ENCODE results near the gene MTCL3.

The MTCL3 gene

DNA sequence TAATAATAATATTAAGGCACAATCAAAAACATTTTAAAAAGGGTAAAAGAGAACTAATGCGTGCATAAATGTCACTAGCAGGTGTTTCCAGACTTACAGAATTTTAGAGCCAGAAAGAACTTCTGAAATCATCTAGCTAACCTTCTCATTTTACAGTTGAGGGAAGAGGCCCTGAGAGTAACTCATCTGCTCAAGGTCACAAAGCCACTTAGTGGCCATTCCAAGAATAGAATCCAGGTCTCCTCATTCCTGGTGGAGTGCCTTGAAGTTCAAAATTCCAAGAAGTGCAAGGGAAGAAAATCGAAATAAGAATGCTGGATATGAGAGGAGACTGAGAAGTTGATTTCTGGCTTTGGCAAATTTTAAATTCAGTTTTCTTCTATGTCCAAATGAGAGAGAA is 56.8 kb downstream of the MTCL3 start (continued):
- TF ChIP-seq JAZF1 (CRISPR knock-in tag; IDR thresholded peaks at IDR 0.05) = no peak
- no peak for TF ChIP-seq ZNF423 (CRISPR knock-in tag; IDR thresholded peaks at IDR 0.05)
- TF ChIP-seq FOXP1 (CRISPR knock-in tag; IDR thresholded peaks at IDR 0.05; ENCODE audit: borderline replicate concordance) = no peak
- TF ChIP-seq RORB (CRISPR knock-in tag; IDR thresholded peaks at IDR 0.05) = no peak
- no peak for TF ChIP-seq NR1H2 (CRISPR knock-in tag; IDR thresholded peaks at IDR 0.05)
- no peak for TF ChIP-seq GTF2I (CRISPR knock-in tag; conservative IDR thresholded peaks at IDR 0.05)
- no peak for TF ChIP-seq TP53 (CRISPR knock-in tag; IDR thresholded peaks at IDR 0.05)
- TF ChIP-seq, protein P1, sequence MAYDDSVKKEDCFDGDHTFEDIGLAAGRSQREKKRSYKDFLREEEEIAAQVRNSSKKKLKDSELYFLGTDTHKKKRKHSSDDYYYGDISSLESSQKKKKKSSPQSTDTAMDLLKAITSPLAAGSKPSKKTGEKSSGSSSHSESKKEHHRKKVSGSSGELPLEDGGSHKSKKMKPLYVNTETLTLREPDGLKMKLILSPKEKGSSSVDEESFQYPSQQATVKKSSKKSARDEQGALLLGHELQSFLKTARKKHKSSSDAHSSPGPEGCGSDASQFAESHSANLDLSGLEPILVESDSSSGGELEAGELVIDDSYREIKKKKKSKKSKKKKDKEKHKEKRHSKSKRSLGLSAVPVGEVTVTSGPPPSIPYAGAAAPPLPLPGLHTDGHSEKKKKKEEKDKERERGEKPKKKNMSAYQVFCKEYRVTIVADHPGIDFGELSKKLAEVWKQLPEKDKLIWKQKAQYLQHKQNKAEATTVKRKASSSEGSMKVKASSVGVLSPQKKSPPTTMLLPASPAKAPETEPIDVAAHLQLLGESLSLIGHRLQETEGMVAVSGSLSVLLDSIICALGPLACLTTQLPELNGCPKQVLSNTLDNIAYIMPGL (CRISPR knock-in tag; IDR thresholded peaks at IDR 0.05) = no peak
- no peak for TF ChIP-seq ZNF396 (CRISPR knock-in tag; IDR thresholded peaks at IDR 0.05; ENCODE audit: borderline replicate concordance)
- TF ChIP-seq ZBTB43 (CRISPR knock-in tag; IDR thresholded peaks at IDR 0.05) = no peak
- no peak for TF ChIP-seq JUN (CRISPR knock-in tag; IDR thresholded peaks at IDR 0.05)
- TF ChIP-seq PRRX2 (CRISPR knock-in tag; IDR thresholded peaks at IDR 0.05) = no peak

- DNase-seq (ENCODE audit: low spot score) (no peak), ATAC-seq (no peak)
- no peak overlapping the region; the same call in 1 of the 2 replicates for H3K27ac Mint-ChIP-seq
- ChIA-PET POLR2A (interaction anchor here (1.7 kb wide), 1 partner anchor 55 kb away, joined by 10 read pairs; no protein-coding TSS in a partner anchor), CTCF (interaction anchor here (1.7 to 4.6 kb wide), 3 partner anchors 55 to 194 kb away, joined by 9 to 55 read pairs (median 12); partner anchors contain the start of gene RNF146)
- no peaks in the 10 kb centered on the region for H3K27me3 Mint-ChIP-seq (ENCODE audit: low read depth)
- no peaks in the 10 kb centered on the region for H3K9me3 Mint-ChIP-seq
- no peak overlapping the region for H3K4me3 Mint-ChIP-seq
- TF ChIP-seq, protein P2, sequence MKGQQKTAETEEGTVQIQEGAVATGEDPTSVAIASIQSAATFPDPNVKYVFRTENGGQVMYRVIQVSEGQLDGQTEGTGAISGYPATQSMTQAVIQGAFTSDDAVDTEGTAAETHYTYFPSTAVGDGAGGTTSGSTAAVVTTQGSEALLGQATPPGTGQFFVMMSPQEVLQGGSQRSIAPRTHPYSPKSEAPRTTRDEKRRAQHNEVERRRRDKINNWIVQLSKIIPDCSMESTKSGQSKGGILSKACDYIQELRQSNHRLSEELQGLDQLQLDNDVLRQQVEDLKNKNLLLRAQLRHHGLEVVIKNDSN (CRISPR knock-in tag; IDR thresholded peaks at IDR 0.05) = no peak
- no peak for TF ChIP-seq FOXK1 (CRISPR knock-in tag; IDR thresholded peaks at IDR 0.05)
- no peak for TF ChIP-seq AR (CRISPR knock-in tag; IDR thresholded peaks at IDR 0.05)
- TF ChIP-seq, protein P3, sequence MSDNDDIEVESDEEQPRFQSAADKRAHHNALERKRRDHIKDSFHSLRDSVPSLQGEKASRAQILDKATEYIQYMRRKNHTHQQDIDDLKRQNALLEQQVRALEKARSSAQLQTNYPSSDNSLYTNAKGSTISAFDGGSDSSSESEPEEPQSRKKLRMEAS (CRISPR knock-in tag; IDR thresholded peaks at IDR 0.05) = no peak
- TF ChIP-seq FOXP1 (CRISPR knock-in tag; IDR thresholded peaks at IDR 0.05; ENCODE audit: borderline replicate concordance) = no peak
- peaks cover 57% of the 10 kb centered on the region for H3K4me1 Mint-ChIP-seq
- no peaks in the 10 kb centered on the region for H3K36me3 Mint-ChIP-seq
These were observed 58.7 kb downstream of the MTCL3 start for GRCh38 chr6:127460465-127460864.

GRCh38 chr6:127459231-127459641 is 59.9 kb downstream of the MTCL3 start, which contains the start of gene KIAA0408:
Gene KIAA0408, minus strand, starts transcription at chr6:127459389. Its CDS starts 5,408 bp downstream, at chr6:127453981.
- ChIA-PET POLR2A (interaction anchor here (1.1 to 1.7 kb wide), 2 partner anchors 56 to 87 kb away, joined by 3 to 10 read pairs; no protein-coding TSS in a partner anchor), CTCF (interaction anchor here (0.9 to 4.6 kb wide), 8 partner anchors 19 to 272 kb away, joined by 3 to 55 read pairs (median 6); partner anchors contain the start of genes MTCL3 and RNF146)
- no peaks in the 10 kb centered on the region for H3K27me3 Mint-ChIP-seq (ENCODE audit: low read depth)
- H3K4me3 Mint-ChIP-seq = peak within 1 kb of the TSS; percentile 18
- peak within 1 kb of the TSS; percentile 79 for H3K27ac Mint-ChIP-seq
- peaks cover 51% of the 10 kb centered on the region for H3K4me1 Mint-ChIP-seq
- DNase-seq (ENCODE audit: low spot score) (peak; percentile 51), ATAC-seq (peak; percentile 97)
- H3K36me3 Mint-ChIP-seq = no peaks in the 10 kb centered on the region
- H3K9me3 Mint-ChIP-seq = no peaks in the 10 kb centered on the region
- TF ChIP-seq, protein P4, sequence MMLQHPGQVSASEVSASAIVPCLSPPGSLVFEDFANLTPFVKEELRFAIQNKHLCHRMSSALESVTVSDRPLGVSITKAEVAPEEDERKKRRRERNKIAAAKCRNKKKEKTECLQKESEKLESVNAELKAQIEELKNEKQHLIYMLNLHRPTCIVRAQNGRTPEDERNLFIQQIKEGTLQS (CRISPR knock-in tag; conservative IDR thresholded peaks at IDR 0.05) = no peak
- TF ChIP-seq JAZF1 (CRISPR knock-in tag; IDR thresholded peaks at IDR 0.05) (no peak), TEAD4 (CRISPR knock-in tag; IDR thresholded peaks at IDR 0.05) (no peak), MYBL2 (CRISPR knock-in tag; IDR thresholded peaks at IDR 0.05) (no peak), GRHL2 (CRISPR knock-in tag; IDR thresholded peaks at IDR 0.05; ENCODE audit: insufficient replicate concordance, severe bottlenecking) (no peak), PRRX2 (CRISPR knock-in tag; IDR thresholded peaks at IDR 0.05) (no peak), NFE2L1 (CRISPR knock-in tag; IDR thresholded peaks at IDR 0.05) (no peak), KAT7 (CRISPR knock-in tag; IDR thresholded peaks at IDR 0.05; ENCODE audit: borderline replicate concordance) (no peak), ZBTB21 (CRISPR knock-in tag; IDR thresholded peaks at IDR 0.05; ENCODE audit: borderline replicate concordance) (no peak), ZNF121 (CRISPR knock-in tag; IDR thresholded peaks at IDR 0.05) (no peak), RORB (CRISPR knock-in tag; IDR thresholded peaks at IDR 0.05) (no peak), ATF2 (CRISPR knock-in tag; IDR thresholded peaks at IDR 0.05; ENCODE audit: borderline replicate concordance, low read depth) (no peak)
- TF ChIP-seq, protein P2 (CRISPR knock-in tag; IDR thresholded peaks at IDR 0.05) = no peak
